GM12878 (cell line): ENCODE measurements around the gene MRPS18B. TPM values are rescaled to one million over a fixed set of nuclear protein-coding genes. Genes with fewer than 3 reads are reported as not detected.

ENCODE experiments used
- CBFB ChIP-seq: IDR thresholded peaks from 2 replicates; pipeline ENCODE4 v1.6.1; 2016; ENCODE audit warnings: antibody characterized with exemption, low read depth
- CHD2 ChIP-seq: IDR thresholded peaks from 2 replicates; pipeline ENCODE4 v1.6.1; 2011; ENCODE audit warnings: low read depth, low read length, improper control_type of control experiment, borderline replicate concordance
- CREB1 ChIP-seq: IDR thresholded peaks from 2 replicates; pipeline ENCODE4 v1.6.1; 2012; ENCODE audit warnings: low read depth, mild to moderate bottlenecking, inconsistent platforms
- LARP7 ChIP-seq: fragments of 450-650 bp; IDR thresholded peaks from 2 replicates; pipeline ENCODE4 v1.6.1; 2017; ENCODE audit warnings: mild to moderate bottlenecking
- MEF2B ChIP-seq: fragments of 450-650 bp; IDR thresholded peaks from 2 replicates; pipeline ENCODE4 v1.6.1; 2018; ENCODE audit warnings: mild to moderate bottlenecking, moderate library complexity; ENCODE audit not compliant: partially characterized antibody, poor library complexity, severe bottlenecking
- MTA2 ChIP-seq: fragments of 450-650 bp; IDR thresholded peaks from 2 replicates; pipeline ENCODE4 v1.6.1; 2016; ENCODE audit warnings: low read depth, mild to moderate bottlenecking, moderate library complexity
- MTA3 ChIP-seq: IDR thresholded peaks from 2 replicates; pipeline ENCODE4 v1.6.1; 2012; ENCODE audit warnings: low read length, inconsistent platforms, borderline replicate concordance
- MYC ChIP-seq: IDR thresholded peaks from 2 replicates; pipeline ENCODE4 v1.6.1; 2011; ENCODE audit warnings: mild to moderate bottlenecking, low read length, moderate library complexity, inconsistent platforms; ENCODE audit not compliant: insufficient read depth, insufficient replicate concordance, insufficient read length, severe bottlenecking
- NR2F1 ChIP-seq: fragments of 450-650 bp; conservative IDR thresholded peaks from 2 replicates; pipeline ENCODE4 v1.6.1; 2017; ENCODE audit warnings: mild to moderate bottlenecking
- RB1 ChIP-seq: fragments of 450-650 bp; formaldehyde crosslinking; IDR thresholded peaks from 2 replicates; pipeline ENCODE4 v1.6.1; 2017; ENCODE audit warnings: mild to moderate bottlenecking, borderline replicate concordance
- SMC3 ChIP-seq: IDR thresholded peaks from 2 replicates; pipeline ENCODE4 v1.6.1; 2011; ENCODE audit warnings: low read length, improper control_type of control experiment, borderline replicate concordance
- SPI1 ChIP-seq: IDR thresholded peaks from 2 replicates; pipeline ENCODE4 v1.6.1; 2011; ENCODE audit warnings: low read depth, mild to moderate bottlenecking, low read length, moderate library complexity, borderline replicate concordance; ENCODE audit not compliant: insufficient read depth
- SUPT20H ChIP-seq: IDR thresholded peaks from 2 replicates; pipeline ENCODE4 v1.6.1; 2011; ENCODE audit warnings: low read depth, mild to moderate bottlenecking, low read length, moderate library complexity, borderline replicate concordance; ENCODE audit not compliant: control insufficient read depth
- TBL1XR1 ChIP-seq: IDR thresholded peaks from 2 replicates; pipeline ENCODE4 v1.6.1; 2012; ENCODE audit warnings: low read depth, low read length, improper control_type of control experiment
- TCF12 ChIP-seq: IDR thresholded peaks from 2 replicates; pipeline ENCODE4 v1.6.1; 2011; ENCODE audit warnings: low read depth, mild to moderate bottlenecking, low read length
- YY1 ChIP-seq: IDR thresholded peaks from 2 replicates; pipeline ENCODE4 v1.6.1; 2011; ENCODE audit warnings: low read depth, mild to moderate bottlenecking, low read length
- ZNF24 ChIP-seq: fragments of 450-650 bp; IDR thresholded peaks from 2 replicates; pipeline ENCODE4 v1.6.1; 2017; ENCODE audit warnings: antibody characterized with exemption, mild to moderate bottlenecking
- polyA plus RNA-seq, 11 experiments: library from polyadenylated mRNA; depleted of rRNA in 4 of 11; unstranded in 6 of 11; stranded (reverse) in 5 of 11; fragments of >200 nt; fragmentation: Nextera tagmentation in 4 of 11; fragmentation: Illumina TruSeq in 1 of 11; extraction: Ambion mirVana in 4 of 11; extraction: Trizol in 1 of 11; gene quantifications; 1 replicate in 1 of 11; 2 replicates in 10 of 11; pipeline versions ENCODE4 v1.2.1 to v1.2.3, GENCODE V29; 2011 to 2016; ENCODE audit warnings: inconsistent platforms in 2 of 11, missing spikeins in 2 of 11, low read depth in 1 of 11
- total RNA-seq, 4 experiments: library from RNA; depleted of rRNA in 3 of 4; stranded (reverse); fragments of >200 nt in 3 of 4; fragmentation: Illumina TruSeq in 1 of 4; extraction: Trizol in 1 of 4; gene quantifications; 2 replicates each; pipeline versions ENCODE4 v1.2.1 to v1.2.3, GENCODE V29; 2013 to 2021
- TF ChIP-seq, protein P1 (sequence below): IDR thresholded peaks from 2 replicates; pipeline ENCODE4 v1.6.1; 2011; ENCODE audit warnings: borderline replicate concordance, low read depth, mild to moderate bottlenecking, moderate library complexity, low read length; ENCODE audit not compliant: insufficient read depth, poor library complexity, severe bottlenecking
- TF ChIP-seq, protein P2 (sequence below): IDR thresholded peaks from 2 replicates; pipeline ENCODE4 v1.6.1; 2012; ENCODE audit warnings: low read depth, low read length, improper control_type of control experiment
- TF ChIP-seq, protein P3 (sequence below): fragments of 150-350 bp; IDR thresholded peaks from 2 replicates; pipeline ENCODE4 v1.6.1; 2016; ENCODE audit warnings: low read depth, low read length
- TF ChIP-seq, protein P4 (sequence below): fragments of 450-650 bp; formaldehyde crosslinking; IDR thresholded peaks from 2 replicates; pipeline ENCODE4 v1.5.0; 2022; ENCODE audit warnings: mild to moderate bottlenecking, missing genetic modification characterization

The MRPS18B gene
- total and polyA plus RNA-seq, 10 of the 15 experiments (the other 5 are each of a cell fraction or from before 2014, with no cell fraction given), result 80.9 to 259 (median 140) TPM

DNA sequence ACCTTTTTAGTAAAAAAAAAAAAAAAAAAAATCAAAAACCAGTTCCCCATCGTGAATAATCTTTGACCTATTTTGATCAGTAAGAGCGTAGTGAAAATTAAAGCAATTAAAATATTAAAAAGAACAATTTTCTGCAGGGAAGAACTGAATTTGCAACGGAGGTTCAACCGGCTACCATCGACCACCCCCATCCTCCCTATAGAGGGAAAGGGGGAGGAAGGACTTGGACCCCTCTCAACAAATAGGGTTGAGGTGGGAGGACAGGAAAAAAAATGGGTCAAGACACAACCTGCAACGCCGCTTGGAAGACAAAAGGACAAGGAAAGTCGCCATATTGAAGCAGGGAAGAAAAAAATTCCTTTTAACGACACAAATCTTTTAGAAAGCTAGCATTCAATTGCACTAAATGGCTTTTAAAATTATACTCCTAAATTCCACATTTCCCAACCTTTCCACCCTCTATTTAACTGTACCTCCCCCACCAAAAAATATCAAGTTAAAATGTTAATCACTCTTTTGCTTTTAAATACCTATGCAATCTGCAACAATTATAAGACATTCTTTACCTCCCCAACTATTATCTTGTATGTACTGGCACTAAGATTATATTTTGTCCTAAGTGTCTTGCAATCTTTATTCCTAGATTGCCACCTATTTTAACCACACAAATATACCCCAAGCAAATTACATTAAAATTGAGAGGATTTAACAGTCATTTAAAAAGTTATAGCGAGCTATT lies 2.3 kb upstream of the MRPS18B start (continued):
- TF ChIP-seq MTA3 (peak; percentile 20; the same call in 1 of the 2 replicates), CHD2 (no peak), TCF12 (no peak), YY1 (peak; percentile 81), TBL1XR1 (no peak; the same call in 1 of the 2 replicates), SPI1 (no peak), LARP7 (0 out of 2 replicates have a peak, but pooled peaks have one; percentile 13), MYC (no peak), NR2F1 (no peak), MEF2B (peak; percentile 54), ZNF24 (no peak), CBFB (no peak), SUPT20H (no peak), SMC3 (no peak), RB1 (no peak), MTA2 (no peak; the same call in 1 of the 2 replicates), CREB1 (0 out of 2 replicates have a peak, but pooled peaks have one; percentile 5)
- TF ChIP-seq, protein P1, sequence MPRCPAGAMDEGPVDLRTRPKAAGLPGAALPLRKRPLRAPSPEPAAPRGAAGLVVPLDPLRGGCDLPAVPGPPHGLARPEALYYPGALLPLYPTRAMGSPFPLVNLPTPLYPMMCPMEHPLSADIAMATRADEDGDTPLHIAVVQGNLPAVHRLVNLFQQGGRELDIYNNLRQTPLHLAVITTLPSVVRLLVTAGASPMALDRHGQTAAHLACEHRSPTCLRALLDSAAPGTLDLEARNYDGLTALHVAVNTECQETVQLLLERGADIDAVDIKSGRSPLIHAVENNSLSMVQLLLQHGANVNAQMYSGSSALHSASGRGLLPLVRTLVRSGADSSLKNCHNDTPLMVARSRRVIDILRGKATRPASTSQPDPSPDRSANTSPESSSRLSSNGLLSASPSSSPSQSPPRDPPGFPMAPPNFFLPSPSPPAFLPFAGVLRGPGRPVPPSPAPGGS, result peak; percentile 45
- TF ChIP-seq, protein P2, sequence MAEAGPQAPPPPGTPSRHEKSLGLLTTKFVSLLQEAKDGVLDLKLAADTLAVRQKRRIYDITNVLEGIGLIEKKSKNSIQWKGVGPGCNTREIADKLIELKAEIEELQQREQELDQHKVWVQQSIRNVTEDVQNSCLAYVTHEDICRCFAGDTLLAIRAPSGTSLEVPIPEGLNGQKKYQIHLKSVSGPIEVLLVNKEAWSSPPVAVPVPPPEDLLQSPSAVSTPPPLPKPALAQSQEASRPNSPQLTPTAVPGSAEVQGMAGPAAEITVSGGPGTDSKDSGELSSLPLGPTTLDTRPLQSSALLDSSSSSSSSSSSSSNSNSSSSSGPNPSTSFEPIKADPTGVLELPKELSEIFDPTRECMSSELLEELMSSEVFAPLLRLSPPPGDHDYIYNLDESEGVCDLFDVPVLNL, result no peak
- TF ChIP-seq, protein P3, sequence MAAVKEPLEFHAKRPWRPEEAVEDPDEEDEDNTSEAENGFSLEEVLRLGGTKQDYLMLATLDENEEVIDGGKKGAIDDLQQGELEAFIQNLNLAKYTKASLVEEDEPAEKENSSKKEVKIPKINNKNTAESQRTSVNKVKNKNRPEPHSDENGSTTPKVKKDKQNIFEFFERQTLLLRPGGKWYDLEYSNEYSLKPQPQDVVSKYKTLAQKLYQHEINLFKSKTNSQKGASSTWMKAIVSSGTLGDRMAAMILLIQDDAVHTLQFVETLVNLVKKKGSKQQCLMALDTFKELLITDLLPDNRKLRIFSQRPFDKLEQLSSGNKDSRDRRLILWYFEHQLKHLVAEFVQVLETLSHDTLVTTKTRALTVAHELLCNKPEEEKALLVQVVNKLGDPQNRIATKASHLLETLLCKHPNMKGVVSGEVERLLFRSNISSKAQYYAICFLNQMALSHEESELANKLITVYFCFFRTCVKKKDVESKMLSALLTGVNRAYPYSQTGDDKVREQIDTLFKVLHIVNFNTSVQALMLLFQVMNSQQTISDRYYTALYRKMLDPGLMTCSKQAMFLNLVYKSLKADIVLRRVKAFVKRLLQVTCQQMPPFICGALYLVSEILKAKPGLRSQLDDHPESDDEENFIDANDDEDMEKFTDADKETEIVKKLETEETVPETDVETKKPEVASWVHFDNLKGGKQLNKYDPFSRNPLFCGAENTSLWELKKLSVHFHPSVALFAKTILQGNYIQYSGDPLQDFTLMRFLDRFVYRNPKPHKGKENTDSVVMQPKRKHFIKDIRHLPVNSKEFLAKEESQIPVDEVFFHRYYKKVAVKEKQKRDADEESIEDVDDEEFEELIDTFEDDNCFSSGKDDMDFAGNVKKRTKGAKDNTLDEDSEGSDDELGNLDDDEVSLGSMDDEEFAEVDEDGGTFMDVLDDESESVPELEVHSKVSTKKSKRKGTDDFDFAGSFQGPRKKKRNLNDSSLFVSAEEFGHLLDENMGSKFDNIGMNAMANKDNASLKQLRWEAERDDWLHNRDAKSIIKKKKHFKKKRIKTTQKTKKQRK, result no peak
- TF ChIP-seq, protein P4, sequence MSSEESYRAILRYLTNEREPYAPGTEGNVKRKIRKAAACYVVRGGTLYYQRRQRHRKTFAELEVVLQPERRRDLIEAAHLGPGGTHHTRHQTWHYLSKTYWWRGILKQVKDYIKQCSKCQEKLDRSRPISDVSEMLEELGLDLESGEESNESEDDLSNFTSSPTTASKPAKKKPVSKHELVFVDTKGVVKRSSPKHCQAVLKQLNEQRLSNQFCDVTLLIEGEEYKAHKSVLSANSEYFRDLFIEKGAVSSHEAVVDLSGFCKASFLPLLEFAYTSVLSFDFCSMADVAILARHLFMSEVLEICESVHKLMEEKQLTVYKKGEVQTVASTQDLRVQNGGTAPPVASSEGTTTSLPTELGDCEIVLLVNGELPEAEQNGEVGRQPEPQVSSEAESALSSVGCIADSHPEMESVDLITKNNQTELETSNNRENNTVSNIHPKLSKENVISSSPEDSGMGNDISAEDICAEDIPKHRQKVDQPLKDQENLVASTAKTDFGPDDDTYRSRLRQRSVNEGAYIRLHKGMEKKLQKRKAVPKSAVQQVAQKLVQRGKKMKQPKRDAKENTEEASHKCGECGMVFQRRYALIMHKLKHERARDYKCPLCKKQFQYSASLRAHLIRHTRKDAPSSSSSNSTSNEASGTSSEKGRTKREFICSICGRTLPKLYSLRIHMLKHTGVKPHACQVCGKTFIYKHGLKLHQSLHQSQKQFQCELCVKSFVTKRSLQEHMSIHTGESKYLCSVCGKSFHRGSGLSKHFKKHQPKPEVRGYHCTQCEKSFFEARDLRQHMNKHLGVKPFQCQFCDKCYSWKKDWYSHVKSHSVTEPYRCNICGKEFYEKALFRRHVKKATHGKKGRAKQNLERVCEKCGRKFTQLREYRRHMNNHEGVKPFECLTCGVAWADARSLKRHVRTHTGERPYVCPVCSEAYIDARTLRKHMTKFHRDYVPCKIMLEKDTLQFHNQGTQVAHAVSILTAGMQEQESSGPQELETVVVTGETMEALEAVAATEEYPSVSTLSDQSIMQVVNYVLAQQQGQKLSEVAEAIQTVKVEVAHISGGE, result peak; percentile 54
